GM12878 (cell line): ENCODE measurements around the gene EVX2. TPM values are rescaled to one million over a fixed set of nuclear protein-coding genes. Genes with fewer than 3 reads are reported as not detected.

Experiments
- ATAC-seq: fragments of 200-7000 bp; cut with Tn5 transposase; 3 replicates; pipeline ENCODE4 v1.9.1; 2020; ENCODE audit warnings: mild to moderate bottlenecking, moderate library complexity
- BruUV-seq: library from RNA; stranded (reverse); fragments of 400-500 nt; replicated peaks from 2 replicates; lab custom pipeline; 2021; lab: Mats Ljungman, UMichigan
- CTCF ChIA-PET: fragments of 300-600 bp; sonication (Branson Sonifier 250); formaldehyde crosslinking; extraction: SDS; loops from one replicate; lab custom pipeline; 2021; ENCODE audit warnings: inconsistent platforms; lab: Yijun Ruan, JAX
- POLR2A ChIA-PET: fragments of 350-600 bp; formaldehyde crosslinking; extraction: SDS; loops from one replicate; lab custom pipeline; 2021; ENCODE audit warnings: inconsistent platforms; lab: Charles Lee
- RAD21 ChIA-PET: fragments of 300-600 bp; sonication (Branson Sonifier 250); formaldehyde crosslinking; loops from one replicate; lab custom pipeline; 2023; ENCODE audit warnings: antibody characterized with exemption; ENCODE audit not compliant: unreplicated experiment; lab: Charles Lee
- SMC1A ChIA-PET: fragments of 300-600 bp; sonication (Branson Sonifier 250); formaldehyde crosslinking; loops from one replicate; lab custom pipeline; 2023; ENCODE audit not compliant: unreplicated experiment, uncharacterized antibody; lab: Charles Lee
- DNase-seq: peaks from one replicate; pipeline ENCODE4 v3.0.0-alpha.2; 2011; ENCODE audit warnings: low read depth, low spot score
- FAIRE-seq: peaks from 3 replicates; lab custom pipeline; 2011; peaks lifted over from hg19 to GRCh38; lab: Jason Lieb, UNC
- H2AFZ ChIP-seq: 2 replicates; pipeline ENCODE4 v1.6.0; 2011; ENCODE audit warnings: low read depth, low read length, control low read depth; ENCODE audit not compliant: control insufficient read depth
- H3K27ac ChIP-seq: 2 replicates; pipeline ENCODE4 v1.5.1; 2011; ENCODE audit warnings: control low read depth; ENCODE audit not compliant: control insufficient read depth, insufficient read depth
- H3K27me3 ChIP-seq, 2 experiments: replicated peaks in 1 of 2; 2 replicates each; pipeline versions ENCODE4 v1.6.0 to v1.6.1; 2011; ENCODE audit warnings: low read length in 1 of 2; ENCODE audit not compliant: control insufficient read depth in 2 of 2, insufficient read depth in 2 of 2
- H3K36me3 ChIP-seq, 2 experiments: 2 replicates each; pipeline ENCODE4 v1.5.1; 2011; ENCODE audit warnings: low read length in 1 of 2; ENCODE audit not compliant: control insufficient read depth in 2 of 2, insufficient read depth in 2 of 2
- H3K4me1 ChIP-seq: 2 replicates; pipeline ENCODE4 v1.6.1; 2011; ENCODE audit warnings: mild to moderate bottlenecking, low read length, moderate library complexity, mixed read lengths; ENCODE audit not compliant: control insufficient read depth, insufficient read depth
- H3K4me2 ChIP-seq: 2 replicates; pipeline ENCODE4 v1.6.0; 2011; ENCODE audit warnings: control low read depth; ENCODE audit not compliant: control insufficient read depth, insufficient read depth
- H3K4me3 ChIP-seq: fragments of 200-600 bp; sonication (generic); 2 replicates; pipeline ENCODE4 v1.5.1; 2016
- H3K79me2 ChIP-seq: 2 replicates; pipeline ENCODE4 v1.6.0; 2011; ENCODE audit warnings: low read length; ENCODE audit not compliant: control insufficient read depth, insufficient read depth
- H3K9ac ChIP-seq: 2 replicates; pipeline ENCODE4 v1.8.0; 2011; ENCODE audit warnings: low read length, control low read depth, mixed read lengths; ENCODE audit not compliant: control insufficient read depth, insufficient read depth
- H3K9me3 ChIP-seq: replicated peaks from 3 replicates; pipeline ENCODE4 v1.5.1; 2011; ENCODE audit warnings: mild to moderate bottlenecking, low read length; ENCODE audit not compliant: control insufficient read depth, insufficient read depth
- H4K20me1 ChIP-seq: 2 replicates; pipeline ENCODE4 v1.6.0; 2011; ENCODE audit not compliant: control insufficient read depth, insufficient read depth
- CHD4 ChIP-seq: fragments of 200-600 bp; sonication (generic); IDR thresholded peaks from 2 replicates; pipeline ENCODE4 v1.6.1; 2016; ENCODE audit warnings: mild to moderate bottlenecking
- HCFC1 ChIP-seq: fragments of 150-350 bp; IDR thresholded peaks from 2 replicates; pipeline ENCODE4 v1.6.1; 2014; ENCODE audit warnings: low read length
- HDAC6 ChIP-seq: fragments of 200-600 bp; sonication (generic); IDR thresholded peaks from one replicate; pipeline ENCODE4 v1.8.0; 2017; ENCODE audit warnings: antibody characterized with exemption; ENCODE audit not compliant: unreplicated experiment
- JUND ChIP-seq: IDR thresholded peaks from 2 replicates; pipeline ENCODE4 v1.6.1; 2012; ENCODE audit warnings: low read depth, mild to moderate bottlenecking, low read length, improper control_type of control experiment, moderate library complexity
- MYB ChIP-seq: fragments of 150-350 bp; IDR thresholded peaks from 2 replicates; pipeline ENCODE4 v1.6.1; 2014; ENCODE audit warnings: mild to moderate bottlenecking, low read depth, low read length, borderline replicate concordance
- NFIC ChIP-seq: IDR thresholded peaks from 2 replicates; pipeline ENCODE4 v1.6.1; 2012; ENCODE audit warnings: low read depth, mild to moderate bottlenecking, inconsistent platforms, low read length, moderate library complexity
- PAX5 ChIP-seq: IDR thresholded peaks from 2 replicates; pipeline ENCODE4 v1.6.1; 2011; ENCODE audit warnings: low read depth, low read length, borderline replicate concordance
- POLR2AphosphoS5 ChIP-seq: IDR thresholded peaks from 2 replicates; pipeline ENCODE4 v1.6.1; 2011; ENCODE audit warnings: mild to moderate bottlenecking, low read length, inconsistent platforms
- POU2F2 ChIP-seq: IDR thresholded peaks from 3 replicates; pipeline ENCODE4 v1.6.1; 2011; ENCODE audit warnings: low read depth, mild to moderate bottlenecking, low read length, borderline replicate concordance
- PRDM15 ChIP-seq: fragments of 450-650 bp; formaldehyde crosslinking; IDR thresholded peaks from 2 replicates; pipeline ENCODE4 v1.4.0; 2020; ENCODE audit warnings: mild to moderate bottlenecking, moderate library complexity
- USF2 ChIP-seq: IDR thresholded peaks from 2 replicates; pipeline ENCODE4 v1.6.1; 2011; ENCODE audit warnings: low read depth, low read length, improper control_type of control experiment, borderline replicate concordance
- WRNIP1 ChIP-seq: IDR thresholded peaks from 2 replicates; pipeline ENCODE4 v1.6.1; 2011; ENCODE audit warnings: low read depth, low read length, improper control_type of control experiment, borderline replicate concordance
- WGBS: methylation state at CpG from one replicate; pipeline ENCODE4 v1.1.6; 2016; ENCODE audit warnings: low lambda C conversion rate; ENCODE audit not compliant: insufficient replicate concordance, insufficient coverage; ENCODE audit errors: missing lambda C conversion rate; 5-methylcytosine and 5-hydroxymethylcytosine counted together
- in situ Hi-C: fragments of 300-500 bp; cut with MboI; formaldehyde crosslinking; loops from 9 replicates; pipeline ENCODE4 v1.14.3; 2018; ENCODE audit warnings: mixed read lengths
- intact Hi-C: fragments of 100-400 bp; cut with micrococcal nuclease; formaldehyde crosslinking; loops from one replicate; pipeline ENCODE4 v1.14.2; 2022; ENCODE audit not compliant: unreplicated experiment
- polyA plus RNA-seq, 11 experiments: library from polyadenylated mRNA; depleted of rRNA in 4 of 11; unstranded in 6 of 11; stranded (reverse) in 5 of 11; fragments of >200 nt; fragmentation: Nextera tagmentation in 4 of 11; fragmentation: Illumina TruSeq in 1 of 11; extraction: Ambion mirVana in 4 of 11; extraction: Trizol in 1 of 11; gene quantifications; 1 replicate in 1 of 11; 2 replicates in 10 of 11; pipeline versions ENCODE4 v1.2.1 to v1.2.3, GENCODE V29; 2011 to 2016; ENCODE audit warnings: inconsistent platforms in 2 of 11, missing spikeins in 2 of 11, low read depth in 1 of 11
- total RNA-seq, 4 experiments: library from RNA; depleted of rRNA in 3 of 4; stranded (reverse); fragments of >200 nt in 3 of 4; fragmentation: Illumina TruSeq in 1 of 4; extraction: Trizol in 1 of 4; gene quantifications; 2 replicates each; pipeline versions ENCODE4 v1.2.1 to v1.2.3, GENCODE V29; 2013 to 2021
- TF ChIP-seq, protein P1 (sequence below): IDR thresholded peaks from 2 replicates; pipeline ENCODE4 v1.6.1; 2011; ENCODE audit warnings: low read depth, mild to moderate bottlenecking, low read length, moderate library complexity, borderline replicate concordance; ENCODE audit errors: extremely low read depth
- TF ChIP-seq, protein P2 (sequence below): IDR thresholded peaks from 2 replicates; pipeline ENCODE4 v1.6.1; 2011; ENCODE audit warnings: borderline replicate concordance, low read depth, mild to moderate bottlenecking, moderate library complexity, mixed read lengths, low read length; ENCODE audit not compliant: insufficient read depth; ENCODE audit errors: extremely low read length

EVX2 gene
- total and polyA plus RNA-seq, 10 of the 15 experiments (the other 5 are each of a cell fraction or from before 2014, with no cell fraction given): not detected

DNA sequence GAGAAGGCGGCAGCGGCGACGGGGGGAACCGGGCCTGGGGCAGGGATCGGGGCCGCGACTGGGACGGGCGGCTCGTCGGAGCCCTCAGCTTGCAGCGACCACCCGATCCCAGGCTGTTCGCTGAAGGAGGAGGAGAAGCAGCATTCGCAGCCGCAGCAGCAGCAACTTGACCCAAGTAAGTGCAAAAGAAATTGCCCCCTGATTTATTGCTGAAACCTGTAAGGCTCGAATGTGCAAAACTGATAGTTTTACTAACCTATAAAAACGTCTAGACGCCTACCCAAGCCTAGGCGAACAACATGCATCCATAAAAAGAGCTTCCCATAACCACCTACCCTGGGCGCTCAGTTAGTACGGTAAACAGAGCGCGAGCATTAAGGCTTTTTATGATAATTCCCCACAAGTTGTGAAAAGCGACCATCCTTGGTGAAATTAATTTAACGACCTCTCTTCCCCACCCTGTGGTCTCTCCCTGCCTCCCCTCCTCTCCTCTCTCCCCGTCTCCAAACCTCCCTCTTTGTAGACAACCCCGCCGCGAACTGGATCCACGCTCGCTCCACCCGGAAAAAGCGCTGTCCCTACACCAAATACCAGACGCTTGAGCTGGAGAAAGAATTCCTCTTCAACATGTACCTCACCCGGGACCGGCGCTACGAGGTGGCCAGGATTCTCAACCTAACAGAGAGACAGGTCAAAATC, 39.8 kb upstream of the EVX2 start:
- no peak overlapping the region for H3K4me3 ChIP-seq
- 29% methylated on average over 39 of the region's 40 CpGs for WGBS
- peaks cover 8 to 29% of the 10 kb centered on the region in 2 experiments for H3K27me3 ChIP-seq
- FAIRE-seq: no peak
- no peak for ATAC-seq
- H3K4me1 ChIP-seq: no peaks in the 10 kb centered on the region
- ChIA-PET POLR2A (no interaction called here), SMC1A (no interaction called here), RAD21 (no interaction called here), CTCF (interaction anchor here (2.1 kb wide), 1 partner anchor 528 kb away, joined by 7 read pairs; no protein-coding TSS in a partner anchor)
- no peak overlapping the region for H3K9ac ChIP-seq
- in situ Hi-C loops (loop anchor here (10.0 kb wide), 1 partner anchor 701 kb away; no protein-coding TSS in a partner anchor), intact Hi-C loops (no loop called here)
- H3K79me2 ChIP-seq: no peaks in the 10 kb centered on the region
- BruUV-seq: no TSS peak
- no peaks in the 10 kb centered on the region for H4K20me1 ChIP-seq
- no peak overlapping the region for H3K27ac ChIP-seq
- peaks cover 1% of the 10 kb centered on the region; the same call in 2 of the 3 replicates for H3K9me3 ChIP-seq
- H3K4me2 ChIP-seq: no peak overlapping the region
- TF ChIP-seq MYB (no peak), HCFC1 (no peak), PAX5 (no peak), POLR2AphosphoS5 (no peak), WRNIP1 (no peak), JUND (no peak), HDAC6 (no peak), CHD4 (no peak), USF2 (no peak), POU2F2 (no peak), NFIC (no peak), PRDM15 (CRISPR knock-in tag) (no peak)
- TF ChIP-seq, protein P1, sequence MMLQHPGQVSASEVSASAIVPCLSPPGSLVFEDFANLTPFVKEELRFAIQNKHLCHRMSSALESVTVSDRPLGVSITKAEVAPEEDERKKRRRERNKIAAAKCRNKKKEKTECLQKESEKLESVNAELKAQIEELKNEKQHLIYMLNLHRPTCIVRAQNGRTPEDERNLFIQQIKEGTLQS: no peak
- TF ChIP-seq, protein P2, sequence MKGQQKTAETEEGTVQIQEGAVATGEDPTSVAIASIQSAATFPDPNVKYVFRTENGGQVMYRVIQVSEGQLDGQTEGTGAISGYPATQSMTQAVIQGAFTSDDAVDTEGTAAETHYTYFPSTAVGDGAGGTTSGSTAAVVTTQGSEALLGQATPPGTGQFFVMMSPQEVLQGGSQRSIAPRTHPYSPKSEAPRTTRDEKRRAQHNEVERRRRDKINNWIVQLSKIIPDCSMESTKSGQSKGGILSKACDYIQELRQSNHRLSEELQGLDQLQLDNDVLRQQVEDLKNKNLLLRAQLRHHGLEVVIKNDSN: no peak
- no peak overlapping the region for H2AFZ ChIP-seq
- no peaks in the 10 kb centered on the region for H3K36me3 ChIP-seq
- no peak for DNase-seq
